Naive B cell (primary cell): ENCODE results near the gene METTL16. TPM values are rescaled to one million over a fixed set of nuclear protein-coding genes. Genes with fewer than 3 reads are reported as not detected.
"Not testable (repeated sequence)": the region's sequence is repeated elsewhere in the genome, so short reads cannot be mapped to it uniquely, and the experiment has no call there.

Source experiments
- ATAC-seq, 2 donors: fragments of 150-1000 bp; cut with Tn5 transposase; 2 replicates each; pipeline ENCODE4 v1.10.0; 2021; ENCODE audit warnings: low read depth in 2 of 2, mild to moderate bottlenecking in 2 of 2, moderate library complexity in 2 of 2
- DNase-seq: peaks from one replicate; pipeline ENCODE4 v3.0.0; 2022
- H3K27ac Mint-ChIP-seq, 6 donors: one replicate each; pipeline ENCODE4 v1.8.0; 2020 to 2022; ENCODE audit warnings: mild to moderate bottlenecking in 6 of 6, mixed read lengths in 6 of 6, moderate library complexity in 5 of 6, inconsistent platforms in 2 of 6
- H3K27me3 Mint-ChIP-seq, 3 donors: one replicate each; pipeline ENCODE4 v1.8.0; 2021 to 2022; ENCODE audit warnings: mixed read lengths in 3 of 3, mild to moderate bottlenecking in 1 of 3
- H3K36me3 Mint-ChIP-seq, 2 donors: one replicate each; pipeline ENCODE4 v1.8.0; 2020 to 2022; ENCODE audit warnings: mixed read lengths in 2 of 2, inconsistent platforms in 1 of 2, mild to moderate bottlenecking in 1 of 2
- H3K4me1 Mint-ChIP-seq, 3 donors: one replicate each; pipeline ENCODE4 v1.8.0; 2020 to 2022; ENCODE audit warnings: mixed read lengths in 3 of 3, inconsistent platforms in 1 of 3, mild to moderate bottlenecking in 1 of 3, moderate library complexity in 1 of 3
- H3K4me3 Mint-ChIP-seq, 8 donors: one replicate each; pipeline ENCODE4 v1.8.0; 2020 to 2022; ENCODE audit warnings: mild to moderate bottlenecking in 8 of 8, mixed read lengths in 8 of 8, moderate library complexity in 8 of 8, inconsistent platforms in 2 of 8
- H3K9me3 Mint-ChIP-seq, 7 donors: one replicate each; pipeline ENCODE4 v1.8.0; 2020 to 2022; ENCODE audit warnings: mixed read lengths in 7 of 7, mild to moderate bottlenecking in 5 of 7, inconsistent platforms in 2 of 7, moderate library complexity in 1 of 7
- polyA plus RNA-seq, 6 donors: library from polyadenylated mRNA; unstranded; fragments of 300-500 nt; fragmentation: Illumina TruSeq; gene quantifications; one replicate each; pipeline ENCODE4 v1.2.3, GENCODE V29; 2021; ENCODE audit warnings: low read depth in 6 of 6

The METTL16 gene
- 10 to 100 TPM; 11.9 to 34.3 (median 20.8) TPM for polyA plus RNA-seq

DNA sequence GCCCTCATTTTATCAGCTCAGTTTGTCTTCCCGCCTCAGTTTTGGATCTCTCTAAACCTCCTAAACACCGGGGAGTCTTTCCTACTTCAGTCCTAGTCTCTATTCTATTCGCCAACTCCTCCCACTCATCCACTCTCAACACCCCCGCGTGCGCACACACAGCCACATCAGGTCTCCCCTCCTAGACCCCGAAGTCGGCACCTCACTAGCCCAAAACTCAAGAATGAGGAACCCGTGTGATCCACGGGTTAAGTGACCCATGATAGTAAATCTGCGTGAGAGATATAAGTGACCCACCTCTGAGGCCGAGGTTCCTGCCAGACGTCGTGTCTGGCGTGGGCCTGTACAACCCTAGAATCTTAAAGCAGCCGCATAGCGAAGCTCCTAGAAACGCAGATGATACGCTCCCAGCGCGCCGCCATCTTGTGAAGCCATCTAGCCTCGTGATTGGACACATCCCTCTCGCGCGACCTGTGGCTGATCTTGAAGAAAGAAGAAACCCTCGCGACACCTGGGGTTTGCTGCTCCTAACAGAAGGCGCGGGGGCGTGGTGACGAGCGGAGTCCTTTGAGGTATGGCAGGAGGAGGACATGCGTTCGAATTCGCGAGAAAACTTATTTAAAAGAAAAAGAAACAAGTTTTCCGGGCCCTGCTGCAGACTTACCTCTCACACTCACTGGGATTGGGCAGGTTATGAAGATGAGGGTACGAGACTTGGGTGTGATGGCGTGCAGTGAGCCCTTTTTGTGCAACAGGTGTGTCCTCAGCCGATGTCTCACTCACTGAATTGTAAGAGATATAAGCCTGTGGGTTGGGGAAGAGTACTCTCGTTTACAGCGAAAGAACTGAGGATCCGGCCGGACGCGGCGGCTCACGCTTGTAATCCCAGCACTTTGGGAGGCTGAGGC is at the start of gene METTL16:
TSS of gene METTL16 (minus strand) at position 427 of the 908 bp plus-strand sequence. CDS start 9,557 bp downstream, outside the sequence.
- ATAC-seq (peak; percentile 98), DNase-seq (peak; percentile 93)
- H3K9me3 Mint-ChIP-seq, result no peaks in the 10 kb centered on the region
- peak within 1 kb of the TSS in 1 of 6 donors; percentile 83 for H3K27ac Mint-ChIP-seq
- H3K27me3 Mint-ChIP-seq, result no peaks in the 10 kb centered on the region
- peaks cover 10 to 19% (median 10%) of the 10 kb centered on the region in 3 donors for H3K4me1 Mint-ChIP-seq
- H3K4me3 Mint-ChIP-seq, result no peak within 1 kb of the TSS
- peaks cover 6 to 11% of the 10 kb centered on the region in 2 donors for H3K36me3 Mint-ChIP-seq

- Mint-ChIP-seq H3K36me3 (no peaks in the 10 kb centered on the region), H3K4me1 (peaks cover 0 to 3% (median 0%) of the 10 kb centered on the region in 3 donors), H3K27ac (no peak overlapping the region), H3K4me3 (no peak overlapping the region), H3K9me3 (peaks cover 0 to 4% (median 0%) of the 10 kb centered on the region in 7 donors), H3K27me3 (peaks cover 13 to 33% (median 32%) of the 10 kb centered on the region in 3 donors)
- DNase-seq, result no peak
- ATAC-seq, result no peak
Measured at GRCh38 chr17:2560658-2561057, 49.0 kb upstream of the METTL16 start.

GRCh38 chr17:2551928-2552327 is 40.2 kb upstream of the METTL16 start:
- no peak overlapping the region for H3K4me3 Mint-ChIP-seq
- no peak overlapping the region for H3K27ac Mint-ChIP-seq
- no peak for DNase-seq
- peaks cover 8 to 27% (median 12%) of the 10 kb centered on the region in 3 donors for H3K27me3 Mint-ChIP-seq
- H3K4me1 Mint-ChIP-seq, result no peaks in the 10 kb centered on the region
- peaks cover 0 to 2% (median 0%) of the 10 kb centered on the region in 7 donors for H3K9me3 Mint-ChIP-seq
- no peak for ATAC-seq
- H3K36me3 Mint-ChIP-seq, result no peaks in the 10 kb centered on the region

DNA sequence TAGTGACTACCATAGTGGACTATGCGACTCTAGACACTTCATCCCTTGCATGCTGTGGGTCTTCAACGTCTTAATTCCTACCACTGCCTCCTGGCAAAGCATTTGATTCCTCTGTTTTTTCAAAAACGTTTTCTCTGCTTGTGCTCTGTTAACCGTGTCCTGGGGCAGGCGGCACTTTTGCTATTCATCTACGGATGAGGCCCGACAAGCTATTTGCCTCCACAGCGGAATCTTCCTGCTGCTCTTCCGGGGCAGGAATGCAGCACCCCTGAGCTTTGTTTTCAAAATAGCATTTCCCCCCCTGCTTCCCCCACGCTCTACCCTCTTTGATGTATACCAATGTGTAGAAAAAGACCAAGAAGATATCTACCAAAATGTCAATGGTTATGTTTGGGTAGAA is 39.8 kb upstream of the METTL16 start:
- Mint-ChIP-seq H3K4me1 (no peaks in the 10 kb centered on the region), H3K27ac (no peak overlapping the region), H3K36me3 (no peaks in the 10 kb centered on the region), H3K27me3 (peaks cover 6 to 26% (median 9%) of the 10 kb centered on the region in 3 donors), H3K9me3 (peaks cover 0 to 2% (median 0%) of the 10 kb centered on the region in 7 donors), H3K4me3 (no peak overlapping the region)
- DNase-seq (no peak), ATAC-seq (no peak)

DNA sequence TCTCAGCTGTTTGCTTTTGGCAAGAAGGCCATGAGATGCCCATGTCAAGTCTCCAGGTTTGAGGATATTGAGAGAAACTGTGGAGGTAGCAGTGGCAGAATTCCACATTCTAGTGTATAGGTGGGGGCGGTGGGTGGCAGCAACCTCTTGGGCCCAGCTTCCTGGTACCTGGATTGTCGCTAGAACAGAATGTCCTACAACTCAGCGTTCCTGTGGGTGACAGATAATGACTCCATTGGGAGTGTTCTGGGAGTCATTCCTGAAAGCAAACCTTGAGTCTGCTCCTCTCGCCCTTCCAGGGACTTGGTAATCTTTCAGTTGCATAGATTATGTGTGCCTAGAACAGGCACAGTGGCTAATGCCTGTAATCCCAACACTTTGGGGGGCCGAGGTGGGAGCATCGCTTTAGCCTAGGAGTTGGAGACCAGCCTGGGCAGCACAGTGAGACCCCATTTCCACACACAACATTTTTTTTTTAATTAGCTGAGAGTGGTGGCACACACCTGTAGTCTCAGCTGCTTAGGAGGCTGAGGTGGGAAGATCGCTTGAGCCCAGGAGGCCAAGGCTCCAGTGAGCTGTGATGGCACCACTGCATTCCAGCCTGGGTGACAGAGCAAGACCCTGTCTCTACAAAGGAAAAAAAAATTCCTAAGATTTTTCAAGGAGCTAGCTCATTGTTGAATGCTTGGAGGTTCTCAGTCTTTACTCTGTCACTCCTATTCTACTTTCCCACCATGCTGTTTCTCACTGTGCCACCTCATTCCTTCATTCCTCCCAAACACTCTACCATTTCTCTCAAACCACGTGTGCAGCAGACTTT is 37.9 kb upstream of the METTL16 start:
- Mint-ChIP-seq H3K4me1 (no peaks in the 10 kb centered on the region), H3K4me3 (no peak overlapping the region), H3K27ac (no peak overlapping the region), H3K9me3 (peaks cover 0 to 2% (median 0%) of the 10 kb centered on the region in 7 donors), H3K27me3 (peaks cover 5 to 26% (median 14%) of the 10 kb centered on the region in 3 donors), H3K36me3 (no peaks in the 10 kb centered on the region)
- ATAC-seq (no peak), DNase-seq (no peak)

DNA sequence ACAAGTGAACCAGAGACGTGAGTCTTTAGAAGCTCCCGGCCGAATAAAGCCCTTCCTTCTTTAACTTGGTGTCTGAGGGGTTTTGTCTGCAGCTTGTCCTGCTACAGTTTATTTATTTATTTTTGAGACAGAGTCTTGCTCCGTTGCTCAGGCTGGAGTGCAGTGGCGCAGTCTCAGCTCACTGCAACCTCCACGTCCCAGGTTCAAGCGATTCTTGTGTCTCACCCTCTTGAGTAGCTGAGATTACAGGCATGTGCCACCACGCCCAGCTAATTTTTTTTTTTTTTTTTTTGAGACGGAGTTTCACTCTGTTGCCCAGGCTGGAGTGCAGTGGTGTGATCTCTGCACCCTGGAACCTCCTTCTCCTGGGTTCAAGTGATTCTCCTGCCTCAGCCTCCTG is 36.3 kb upstream of the METTL16 start:
- H3K27ac Mint-ChIP-seq, DNase-seq, H3K36me3 Mint-ChIP-seq, H3K4me3 Mint-ChIP-seq, ATAC-seq, H3K9me3 Mint-ChIP-seq, H3K4me1 Mint-ChIP-seq: not testable (repeated sequence)
- peaks cover 5 to 26% (median 14%) of the 10 kb centered on the region in 3 donors for H3K27me3 Mint-ChIP-seq

DNA sequence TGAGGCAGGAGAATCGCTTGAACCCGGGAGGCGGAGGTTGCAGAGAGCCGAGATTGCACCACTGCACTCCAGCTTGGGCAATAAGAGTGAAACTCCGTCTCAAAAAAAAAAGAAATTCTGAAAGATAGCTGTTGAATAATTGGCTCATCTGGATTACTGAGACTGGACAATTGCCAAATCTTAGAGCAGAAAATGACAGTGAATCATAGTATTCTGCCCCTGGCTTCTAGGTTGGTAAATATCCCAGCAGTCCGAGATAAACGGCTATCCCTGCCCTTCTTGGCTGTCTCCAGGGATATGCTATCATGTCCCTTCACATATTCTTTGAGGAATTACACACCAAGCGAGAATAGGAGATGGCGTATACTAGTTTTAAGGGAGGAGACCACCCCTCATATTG is 35.5 kb upstream of the METTL16 start:
- H3K9me3 Mint-ChIP-seq, result peaks cover 0 to 2% (median 0%) of the 10 kb centered on the region in 7 donors
- no peaks in the 10 kb centered on the region for H3K4me1 Mint-ChIP-seq
- H3K27ac Mint-ChIP-seq, result no peak overlapping the region
- DNase-seq (no peak), ATAC-seq (no peak)
- no peaks in the 10 kb centered on the region for H3K36me3 Mint-ChIP-seq
- no peak overlapping the region for H3K4me3 Mint-ChIP-seq
- peaks cover 5 to 21% (median 17%) of the 10 kb centered on the region in 3 donors for H3K27me3 Mint-ChIP-seq

DNA sequence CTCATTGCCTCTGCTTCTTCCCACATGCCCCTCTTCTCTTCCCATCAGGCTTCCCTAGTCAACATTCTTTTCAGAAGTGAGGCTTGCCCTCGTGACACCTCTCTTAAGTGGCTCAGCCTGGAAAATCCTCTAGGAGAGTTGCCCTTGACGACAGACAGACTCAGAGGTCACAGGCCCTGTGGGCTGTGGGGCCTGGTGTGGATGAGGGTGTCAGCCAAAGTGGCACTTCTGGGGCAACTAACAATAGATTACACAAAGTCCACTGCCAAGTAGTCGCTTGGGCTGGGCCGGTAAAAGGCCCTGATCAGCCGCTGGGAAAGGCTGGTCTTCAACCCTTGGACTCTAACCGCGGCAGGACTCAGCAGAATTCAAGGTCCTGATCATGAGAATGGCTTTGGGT is 33.7 kb upstream of the METTL16 start:
- Mint-ChIP-seq H3K36me3 (no peaks in the 10 kb centered on the region), H3K9me3 (peaks cover 0 to 2% (median 0%) of the 10 kb centered on the region in 7 donors), H3K27me3 (peaks cover 0 to 19% (median 13%) of the 10 kb centered on the region in 3 donors), H3K27ac (peak overlapping the region in 1 of 6 donors; percentile 30), H3K4me3 (no peak overlapping the region), H3K4me1 (no peaks in the 10 kb centered on the region)
- DNase-seq, result no peak
- no peak for ATAC-seq

DNA sequence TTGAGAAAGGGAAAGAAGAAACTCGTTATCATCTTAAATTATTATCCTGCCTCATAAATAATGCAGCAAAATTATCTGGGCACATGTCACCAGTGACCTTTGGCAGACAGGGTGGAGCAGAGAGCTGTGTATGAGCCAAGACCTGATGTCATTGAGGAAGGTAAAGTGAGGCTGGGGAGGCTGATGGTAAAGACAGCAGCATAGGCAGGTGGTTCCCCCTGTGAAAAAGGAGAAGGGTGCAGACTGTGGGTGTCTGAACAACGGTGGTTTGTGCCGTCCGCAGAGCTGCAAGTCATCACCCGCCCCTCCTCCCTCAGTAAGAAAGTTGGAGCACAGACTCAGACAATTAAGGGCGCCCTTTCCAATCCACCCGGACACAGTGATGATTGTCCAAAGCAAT is 30.8 kb upstream of the METTL16 start:
- no peak overlapping the region for H3K4me3 Mint-ChIP-seq

DNA sequence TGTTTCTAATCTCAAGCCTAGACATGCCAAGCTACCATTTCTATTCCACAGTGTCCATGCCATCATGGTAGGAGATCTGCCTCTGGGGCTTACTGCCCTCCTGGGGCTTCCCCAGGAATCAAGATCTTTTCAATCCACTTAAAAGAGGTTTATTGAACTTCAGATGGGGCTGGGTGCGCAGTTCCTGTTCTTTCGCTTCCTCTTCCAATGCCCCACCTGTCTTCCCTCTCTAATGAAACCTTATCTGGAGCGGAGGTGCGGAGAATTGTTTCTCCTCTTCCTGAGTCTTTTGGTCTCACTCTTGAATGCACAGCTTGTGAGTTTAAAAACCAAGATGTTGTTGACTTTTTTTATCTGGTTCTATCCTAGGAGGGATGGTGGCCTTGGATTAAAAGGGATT is 30.4 kb upstream of the METTL16 start:
- H3K36me3 Mint-ChIP-seq, result no peaks in the 10 kb centered on the region
- no peak for DNase-seq
- H3K4me1 Mint-ChIP-seq, result no peaks in the 10 kb centered on the region
- H3K27ac Mint-ChIP-seq, result peak overlapping the region in 1 of 6 donors; percentile 7
- H3K4me3 Mint-ChIP-seq, result no peak overlapping the region
- peaks cover 0 to 13% (median 6%) of the 10 kb centered on the region in 3 donors for H3K27me3 Mint-ChIP-seq
- no peaks in the 10 kb centered on the region for H3K9me3 Mint-ChIP-seq
- no peak for ATAC-seq

More for the DNA sequence above, 30.8 kb upstream of the METTL16 start:
- Mint-ChIP-seq H3K36me3 (no peaks in the 10 kb centered on the region), H3K27me3 (peaks cover 0 to 13% (median 6%) of the 10 kb centered on the region in 3 donors), H3K9me3 (no peaks in the 10 kb centered on the region), H3K4me1 (no peaks in the 10 kb centered on the region), H3K27ac (peak overlapping the region in 2 of 6 donors; percentile 7 to 49)
- ATAC-seq (peak in 1 of 2 donors; percentile 58), DNase-seq (no peak)

- not testable (repeated sequence) for DNase-seq, ATAC-seq, H3K4me3 Mint-ChIP-seq, H3K4me1 Mint-ChIP-seq, H3K27ac Mint-ChIP-seq, H3K36me3 Mint-ChIP-seq, H3K9me3 Mint-ChIP-seq
- peaks cover 0 to 12% (median 10%) of the 10 kb centered on the region in 3 donors for H3K27me3 Mint-ChIP-seq
Measured at GRCh38 chr17:2537579-2537978, 25.9 kb upstream of the METTL16 start.

DNA sequence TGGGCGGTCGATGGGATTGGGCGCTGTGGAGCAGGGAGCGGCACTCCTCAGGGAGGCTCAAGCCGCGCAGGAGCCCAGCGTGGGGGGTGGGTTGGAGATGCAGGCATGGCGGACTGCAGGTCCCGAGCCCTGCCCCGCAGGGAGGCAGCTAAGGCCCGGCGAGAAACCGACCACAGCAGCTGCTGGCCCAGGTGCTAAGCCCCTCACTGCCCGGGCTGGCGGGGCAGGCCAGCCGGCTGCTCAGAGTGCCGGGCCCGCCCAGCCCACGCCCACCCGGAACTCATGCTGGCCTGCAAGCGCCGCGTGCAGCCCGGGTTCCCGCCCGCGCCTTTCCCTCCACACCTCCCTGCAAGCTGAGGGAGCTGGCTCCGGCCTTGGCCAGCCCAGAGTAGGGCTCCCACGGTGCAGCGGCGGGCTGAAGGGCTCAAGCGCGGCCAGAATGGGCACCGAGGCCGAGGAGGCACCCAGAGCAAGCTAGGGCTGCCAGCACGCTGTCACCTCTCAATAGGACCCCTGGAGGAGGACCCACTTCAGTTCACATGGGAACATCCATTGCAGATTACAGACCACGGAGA is 20.5 kb upstream of the METTL16 start:
- no peaks in the 10 kb centered on the region for H3K36me3 Mint-ChIP-seq
- H3K9me3 Mint-ChIP-seq, result peaks cover 0 to 5% (median 0%) of the 10 kb centered on the region in 7 donors
- H3K27ac Mint-ChIP-seq, result peak overlapping the region in 1 of 6 donors; percentile 41

More for the DNA sequence above, 20.5 kb upstream of the METTL16 start:
- Mint-ChIP-seq H3K27me3 (peaks cover 0 to 7% (median 4%) of the 10 kb centered on the region in 3 donors), H3K4me3 (no peak overlapping the region), H3K4me1 (peaks cover 6 to 9% (median 6%) of the 10 kb centered on the region in 3 donors)
- ATAC-seq (no peak), DNase-seq (no peak)
